H1 (cell line): Measurements from ENCODE around the gene FLRT3. TPM values are rescaled to one million over a fixed set of nuclear protein-coding genes. Genes with fewer than 3 reads are reported as not detected.

Experiments used
- HDAC2 ChIP-seq, 2 experiments: fragments of 300-600 bp in 1 of 2; sonication (generic) in 1 of 2; IDR thresholded peaks; 2 replicates each; pipeline ENCODE4 v1.6.1; 2011 to 2012; ENCODE audit warnings: low read depth in 2 of 2, low read length in 2 of 2, mild to moderate bottlenecking in 2 of 2, moderate library complexity in 2 of 2, borderline replicate concordance in 1 of 2, inconsistent platforms in 1 of 2
- polyA plus RNA-seq, 7 experiments: library from polyadenylated mRNA; depleted of rRNA in 3 of 7; stranded (reverse) in 5 of 7; unstranded in 2 of 7; fragments of >200 nt in 5 of 7; fragments of 200-250 nt in 2 of 7; gene quantifications; 1 replicate in 5 of 7; 2 replicates in 1 of 7; 4 replicates in 1 of 7; pipeline versions ENCODE4 v1.2.1 to v1.2.3, GENCODE V29; 2011 to 2013; ENCODE audit warnings: missing spikeins in 2 of 7, mixed read lengths in 2 of 7
- total RNA-seq: library from RNA; stranded (reverse); fragmentation: NEBNext Ultra II Directional; extraction: Animal tissue kit (Norgen Biotek cat#: 25700); gene quantifications from 2 replicates; pipeline ENCODE4 v1.2.1, GENCODE V29; 2021

FLRT3 gene
- total and polyA plus RNA-seq, 2 of the 8 experiments (the other 6 are each of a cell fraction or from before 2014, with no cell fraction given): 0.35 to 0.41 TPM

DNA sequence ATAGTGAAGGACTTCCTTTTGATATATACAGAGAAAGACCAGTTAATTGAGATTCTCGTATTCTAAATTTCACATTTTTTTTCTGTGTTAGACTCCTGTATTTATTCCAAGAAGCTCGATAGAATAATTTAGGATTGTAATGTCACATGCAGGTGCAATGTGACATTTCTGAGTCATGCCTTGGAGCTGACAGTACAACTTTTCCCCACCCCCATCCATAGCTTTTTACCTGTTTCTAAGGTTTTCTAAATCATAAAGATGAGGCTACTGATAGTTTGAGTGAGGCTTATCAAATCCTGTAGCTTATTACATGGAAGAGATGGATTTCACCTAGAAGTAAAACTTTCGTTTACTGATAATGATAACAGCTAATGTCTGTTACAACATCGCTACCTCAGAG, 37.6 kb downstream of the FLRT3 start (continued):
- TF ChIP-seq HDAC2 (IDR thresholded peaks at IDR 0.05; ENCODE audit: borderline replicate concordance in 1 of 2, low read depth in 2 of 2, low read length in 2 of 2): no peak
